SK-N-SH (cell line): Measurements from ENCODE around the gene MCM9. TPM values are rescaled to one million over a fixed set of nuclear protein-coding genes. Genes with fewer than 3 reads are reported as not detected.
"Not testable (repeated sequence)": the region's sequence is repeated elsewhere in the genome, so short reads cannot be mapped to it uniquely, and the experiment has no call there.

Experiments
- CTCF ChIA-PET: fragments of 300-600, 350-600 bp; formaldehyde crosslinking; extraction: SDS; loops from one replicate; lab custom pipeline; 2021; lab: Yijun Ruan, JAX
- POLR2A ChIA-PET: fragments of 350-600 bp; sonication (Branson Sonifier 250); formaldehyde crosslinking; extraction: SDS; loops from one replicate; lab custom pipeline; 2020; ENCODE audit warnings: antibody characterized with exemption, inconsistent platforms; lab: Yijun Ruan, JAX
- DNase-seq: peaks from one replicate; pipeline ENCODE4 v3.0.0; 2012
- H2AFZ ChIP-seq: fragments of 200-600 bp; sonication (generic); 2 replicates; pipeline ENCODE4 v1.8.1; 2016; ENCODE audit warnings: antibody characterized with exemption, mild to moderate bottlenecking, low read depth
- H3F3A ChIP-seq: fragments of 200-600 bp; sonication (generic); replicated peaks from 2 replicates; pipeline ENCODE3; 2016; ENCODE audit warnings: antibody characterized with exemption, mild to moderate bottlenecking; ENCODE audit not compliant: insufficient read depth
- H3K27ac ChIP-seq, 2 experiments: fragments of 200-500 bp in 1 of 2; fragments of 200-600 bp in 1 of 2; sonication (Bioruptor generic) in 1 of 2; sonication (generic), shearing (Covaris generic) in 1 of 2; 2 replicates each; pipeline versions ENCODE4 v1.5.1 to v1.6.1; 2014 to 2016; ENCODE audit warnings: low read depth in 2 of 2, inconsistent platforms in 1 of 2, low read length in 1 of 2, mild to moderate bottlenecking in 1 of 2, mixed read lengths in 1 of 2
- H3K27me3 ChIP-seq: fragments of 200-600 bp; sonication (generic), shearing (Covaris generic); 2 replicates; pipeline ENCODE4 v1.6.1; 2016; ENCODE audit warnings: mixed run types; ENCODE audit not compliant: insufficient read depth
- H3K36me3 ChIP-seq, 2 experiments: fragments of 200-500 bp in 1 of 2; fragments of 200-600 bp in 1 of 2; sonication (Bioruptor generic) in 1 of 2; sonication (generic) in 1 of 2; replicated peaks in 1 of 2; 2 replicates each; pipeline versions ENCODE3 to v1.5.1; 2014 to 2016; ENCODE audit warnings: low read length in 1 of 2, mild to moderate bottlenecking in 1 of 2; ENCODE audit not compliant: insufficient read depth in 2 of 2, control insufficient read depth in 1 of 2
- H3K4me1 ChIP-seq, 2 experiments: fragments of 200-500 bp in 1 of 2; fragments of 200-600 bp in 1 of 2; sonication (Bioruptor generic) in 1 of 2; sonication (generic), shearing (Covaris generic) in 1 of 2; 2 replicates each; pipeline versions ENCODE4 v1.5.1 to v1.6.1; 2014 to 2016; ENCODE audit warnings: low read depth in 1 of 2, low read length in 1 of 2, mixed run types in 1 of 2; ENCODE audit not compliant: insufficient read depth in 2 of 2, control insufficient read depth in 1 of 2
- H3K4me2 ChIP-seq: fragments of 200-600 bp; sonication (generic), shearing (Covaris generic); 2 replicates; pipeline ENCODE4 v1.6.1; 2017; ENCODE audit warnings: mixed run types
- H3K4me3 ChIP-seq, 2 experiments: fragments of 200-500 bp in 1 of 2; fragments of 200-600 bp in 1 of 2; sonication (Bioruptor generic) in 1 of 2; sonication (generic), shearing (Covaris generic) in 1 of 2; 2 replicates each; pipeline versions ENCODE4 v1.5.1 to v1.8.1; 2014 to 2016; ENCODE audit warnings: low read depth in 2 of 2, inconsistent platforms in 1 of 2, low read length in 1 of 2, mild to moderate bottlenecking in 1 of 2, mixed read lengths in 1 of 2, moderate library complexity in 1 of 2
- H3K79me2 ChIP-seq: fragments of 200-600 bp; sonication (generic); 2 replicates; pipeline ENCODE4 v1.8.1; 2017; ENCODE audit warnings: mild to moderate bottlenecking; ENCODE audit not compliant: insufficient read depth
- H3K9ac ChIP-seq: fragments of 200-600 bp; sonication (generic); 2 replicates; pipeline ENCODE4 v1.6.1; 2017; ENCODE audit warnings: mixed run types
- H3K9me2 ChIP-seq: fragments of 200-600 bp; sonication (generic); 2 replicates; pipeline ENCODE4 v1.6.1; 2017; ENCODE audit warnings: mixed run types
- H3K9me3 ChIP-seq: fragments of 200-600 bp; sonication (generic); 2 replicates; pipeline ENCODE4 v1.6.1; 2017; ENCODE audit warnings: mixed run types, mild to moderate bottlenecking, moderate library complexity
- H4K20me1 ChIP-seq: fragments of 200-600 bp; sonication (generic); 2 replicates; pipeline ENCODE4 v1.6.1; 2017; ENCODE audit warnings: mild to moderate bottlenecking, mixed run types; ENCODE audit not compliant: insufficient read depth
- EP300 ChIP-seq, 2 experiments: IDR thresholded peaks; 2 replicates each; pipeline versions ENCODE4 v1.4.0 to v1.6.1; 2012; ENCODE audit warnings: borderline replicate concordance in 1 of 2, low read depth in 1 of 2, low read length in 1 of 2
- FOSL2 ChIP-seq: IDR thresholded peaks from 2 replicates; pipeline ENCODE4 v1.4.0; 2012; ENCODE audit warnings: low read depth, mild to moderate bottlenecking, moderate library complexity, borderline replicate concordance
- GABPA ChIP-seq: IDR thresholded peaks from 2 replicates; pipeline ENCODE4 v1.4.0; 2012; ENCODE audit warnings: low read depth, mild to moderate bottlenecking
- GATA2 ChIP-seq: sonication (generic); formaldehyde crosslinking; IDR thresholded peaks from 2 replicates; pipeline ENCODE4 v1.5.0; 2020; ENCODE audit warnings: mild to moderate bottlenecking, missing genetic modification reagents
- JUND ChIP-seq: IDR thresholded peaks from 2 replicates; pipeline ENCODE4 v1.4.0; 2012
- MAX ChIP-seq: IDR thresholded peaks from 2 replicates; pipeline ENCODE4 v1.4.0; 2012; ENCODE audit warnings: low read depth
- MEF2A ChIP-seq: IDR thresholded peaks from 2 replicates; pipeline ENCODE4 v1.4.0; 2012; ENCODE audit warnings: low read depth, borderline replicate concordance
- MXI1 ChIP-seq: IDR thresholded peaks from 2 replicates; pipeline ENCODE4 v1.6.1; 2012; ENCODE audit warnings: mild to moderate bottlenecking, low read depth, low read length, improper control_type of control experiment
- NFIC ChIP-seq: IDR thresholded peaks from 2 replicates; pipeline ENCODE4 v1.4.0; 2012; ENCODE audit warnings: borderline replicate concordance
- REST ChIP-seq: IDR thresholded peaks from 2 replicates; pipeline ENCODE4 v1.6.1; 2012; ENCODE audit warnings: mild to moderate bottlenecking, low read depth, low read length, moderate library complexity
- TEAD4 ChIP-seq: IDR thresholded peaks from 2 replicates; pipeline ENCODE4 v1.4.0; 2012; ENCODE audit warnings: mild to moderate bottlenecking, borderline replicate concordance; ENCODE audit not compliant: insufficient read depth
- USF1 ChIP-seq: IDR thresholded peaks from 2 replicates; pipeline ENCODE4 v1.4.0; 2012; ENCODE audit warnings: low read depth, borderline replicate concordance
- YY1 ChIP-seq: IDR thresholded peaks from 2 replicates; pipeline ENCODE4 v1.4.0; 2012; ENCODE audit warnings: low read depth, mild to moderate bottlenecking
- ZBTB33 ChIP-seq: IDR thresholded peaks from 2 replicates; pipeline ENCODE4 v1.4.0; 2012; ENCODE audit warnings: low read depth, borderline replicate concordance
- WGBS: methylation state at CpG from one replicate; pipeline ENCODE4 v1.1.6; 2017; ENCODE audit warnings: low lambda C conversion rate; 5-methylcytosine and 5-hydroxymethylcytosine counted together
- polyA plus RNA-seq, 3 experiments: library from polyadenylated mRNA; depleted of rRNA; stranded (reverse); fragments of >200 nt; gene quantifications; 2 replicates each; pipeline ENCODE4 v1.2.3, GENCODE V29; 2012

Gene MCM9
- polyA plus RNA-seq, 1 of the 3 experiments (the other 2 are of a cell fraction): 1.7 TPM

- H3K27ac ChIP-seq: no peak overlapping the region
- DNase-seq: no peak
- WGBS: 79% methylated on average over 2 of the region's 2 CpGs
Measured at GRCh38 chr6:118869350-118869749, 65.6 kb downstream of the MCM9 start.

GRCh38 chr6:118868901-118869300, 66.1 kb downstream of the MCM9 start:
- DNase-seq, H3K9me2 ChIP-seq, CTCF ChIA-PET, POLR2A ChIA-PET, H3K4me3 ChIP-seq, H2AFZ ChIP-seq, H3K9me3 ChIP-seq, H3K9ac ChIP-seq, H3F3A ChIP-seq, H4K20me1 ChIP-seq, H3K27me3 ChIP-seq, H3K4me1 ChIP-seq, H3K4me2 ChIP-seq, H3K36me3 ChIP-seq, H3K27ac ChIP-seq: not testable (repeated sequence)
- H3K79me2 ChIP-seq: peaks cover 27% of the 10 kb centered on the region; the same call in 1 of the 2 replicates
- 97% methylated on average over 2 of the region's 2 CpGs for WGBS

More at GRCh38 chr6:118869350-118869749, 65.6 kb downstream of the MCM9 start:
- Histone ChIP-seq H3K79me2 (peaks cover 27% of the 10 kb centered on the region; the same call in 1 of the 2 replicates), H3K36me3 (no peaks in the 10 kb centered on the region), H3K9me3 (no peaks in the 10 kb centered on the region), H3K9me2 (no peaks in the 10 kb centered on the region), H3K4me3 (no peak overlapping the region), H3K9ac (no peak overlapping the region), H2AFZ (no peak overlapping the region), H3K4me1 (no peaks in the 10 kb centered on the region), H3K4me2 (no peak overlapping the region), H4K20me1 (no peaks in the 10 kb centered on the region), H3K27me3 (no peaks in the 10 kb centered on the region), H3F3A (no peaks in the 10 kb centered on the region)
- CTCF ChIA-PET: no interaction called here
- POLR2A ChIA-PET: no interaction called here
- TF ChIP-seq FOSL2 (no peak), ZBTB33 (no peak), GATA2 (no peak), YY1 (no peak), NFIC (no peak), MAX (no peak), MEF2A (no peak), JUND (no peak), GABPA (no peak), USF1 (no peak), REST (no peak), EP300 (IDR thresholded peaks at IDR 0.05; ENCODE audit: borderline replicate concordance in 1 of 2, low read depth in 1 of 2, low read length in 1 of 2) (no peak), TEAD4 (no peak), MXI1 (no peak)
